Endodermal cell (in vitro differentiated cells): ENCODE data around the gene PZP. TPM values are rescaled to one million over a fixed set of nuclear protein-coding genes. Genes with fewer than 3 reads are reported as not detected.
A peak's percentile ranks its signal among the peaks of the same experiment; 100 is the strongest.

ENCODE experiments used
- DNase-seq: peaks from one replicate; pipeline ENCODE4 v3.0.0-alpha.2; 2017
- H3K27ac ChIP-seq: 2 replicates; pipeline ENCODE4 v1.5.1; 2013; ENCODE audit warnings: mild to moderate bottlenecking, low read depth, low read length, moderate library complexity
- H3K27me3 ChIP-seq: 2 replicates; pipeline ENCODE4 v1.6.1; 2013; ENCODE audit warnings: mild to moderate bottlenecking, low read length, moderate library complexity; ENCODE audit not compliant: insufficient read depth, control insufficient read depth, poor library complexity, severe bottlenecking
- H3K36me3 ChIP-seq: 2 replicates; pipeline ENCODE4 v1.7.0; 2013; ENCODE audit warnings: mild to moderate bottlenecking, low read length, moderate library complexity; ENCODE audit not compliant: control insufficient read depth, insufficient read depth
- H3K4me1 ChIP-seq: one replicate; pipeline ENCODE4 v1.7.0; 2013; ENCODE audit warnings: low read length; ENCODE audit not compliant: control insufficient read depth, insufficient read depth
- H3K4me3 ChIP-seq: 2 replicates; pipeline ENCODE4 v1.5.1; 2013; ENCODE audit warnings: mild to moderate bottlenecking, low read length, moderate library complexity
- H3K9ac ChIP-seq: 2 replicates; pipeline ENCODE4 v1.6.1; 2013; ENCODE audit warnings: mild to moderate bottlenecking, low read length, moderate library complexity; ENCODE audit not compliant: poor library complexity, severe bottlenecking; ENCODE audit errors: extremely low read depth
- H3K9me3 ChIP-seq: 2 replicates; pipeline ENCODE4 v1.6.1; 2013; ENCODE audit warnings: mild to moderate bottlenecking, low read length, moderate library complexity; ENCODE audit not compliant: control insufficient read depth
- H3K27ac Mint-ChIP-seq: 2 replicates; pipeline ENCODE4 v1.8.0; 2020; ENCODE audit warnings: mixed read lengths
- H3K27me3 Mint-ChIP-seq: 2 replicates; pipeline ENCODE4 v1.8.0; 2021; ENCODE audit warnings: mild to moderate bottlenecking, mixed read lengths; ENCODE audit not compliant: insufficient read depth
- H3K36me3 Mint-ChIP-seq: 2 replicates; pipeline ENCODE4 v1.8.0; 2020; ENCODE audit warnings: low read depth, mixed read lengths
- H3K4me1 Mint-ChIP-seq: 2 replicates; pipeline ENCODE4 v1.8.0; 2020; ENCODE audit warnings: mixed read lengths
- H3K4me3 Mint-ChIP-seq: 2 replicates; pipeline ENCODE4 v1.8.0; 2020; ENCODE audit warnings: mild to moderate bottlenecking, moderate library complexity, mixed read lengths
- H3K9me3 Mint-ChIP-seq: 2 replicates; pipeline ENCODE4 v1.8.0; 2020; ENCODE audit warnings: mild to moderate bottlenecking, mixed read lengths
- WGBS, 2 experiments: methylation state at CpG; one replicate each; pipeline versions ENCODE4 v1.1.5 to v1.1.7; 2013; ENCODE audit warnings: missing lambda C conversion rate in 2 of 2, mixed read lengths in 1 of 2; ENCODE audit not compliant: insufficient coverage in 1 of 2, insufficient read length in 1 of 2; 5-methylcytosine and 5-hydroxymethylcytosine counted together
- total RNA-seq, 2 donors: library from RNA; stranded (reverse); fragmentation: NEBNext Ultra II Directional in 1 of 2; extraction: Animal tissue kit (Norgen Biotek cat#: 25700) in 1 of 2; gene quantifications; 2 replicates in 1 of 2; 3 replicates in 1 of 2; pipeline ENCODE4 v1.2.1, GENCODE V29; 2021
- TF ChIP-seq, protein P1 (sequence below): fragments of 200-600 bp; sonication (generic); conservative IDR thresholded peaks from 2 replicates; pipeline ENCODE4 v1.5.0; 2021; ENCODE audit warnings: antibody characterized with exemption, mild to moderate bottlenecking

The PZP gene
- total RNA-seq, 2 donors from 2014 or later: 1.3 TPM; not detected in 1

DNA sequence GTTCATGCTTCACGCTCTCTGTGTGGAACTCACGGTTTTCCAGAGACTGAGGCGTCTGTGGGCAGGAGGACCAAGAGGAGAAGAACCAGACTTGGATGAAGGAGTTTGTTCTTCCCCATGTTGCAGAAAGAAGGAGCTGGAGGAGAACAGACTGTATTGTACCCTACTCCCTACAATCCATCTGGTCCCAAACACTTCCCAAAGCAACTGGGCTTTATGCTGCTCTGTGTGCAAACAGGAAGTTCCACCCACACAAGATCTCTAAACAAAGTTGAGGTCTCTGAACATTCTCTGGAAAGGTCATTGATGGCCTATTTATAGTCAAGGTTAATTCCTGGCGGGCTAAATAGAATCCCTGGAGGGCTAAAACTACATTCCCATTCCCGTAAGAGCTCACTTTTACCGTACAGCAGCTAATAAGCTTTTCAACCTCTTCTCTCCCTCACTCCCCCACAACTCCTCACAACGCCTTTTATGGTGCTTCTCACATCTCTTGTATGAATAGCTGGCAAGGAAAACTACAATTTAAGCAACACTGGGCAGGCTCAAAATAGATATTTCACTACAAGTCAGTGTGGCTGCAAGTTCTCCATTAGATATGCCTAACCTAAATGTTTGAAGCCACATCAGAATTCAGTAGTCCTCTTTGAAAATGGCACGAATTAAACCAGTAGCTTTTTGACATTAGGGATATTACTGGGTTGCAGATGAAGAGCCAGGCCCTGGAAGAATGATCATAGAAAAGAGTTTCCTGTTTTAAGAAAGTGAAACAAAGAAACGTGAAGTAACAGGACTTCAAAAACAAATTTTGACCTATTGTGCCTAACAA, 92.2 kb downstream of the PZP start, which contains the start of gene A2M:
TSS of gene A2M (minus strand) at position 189 of the 829 bp plus-strand sequence. CDS start at position 119, 70 bp downstream.
- Histone ChIP-seq H3K4me3 (no peak within 1 kb of the TSS), H3K4me1 (no peaks in the 10 kb centered on the region), H3K36me3 (no peaks in the 10 kb centered on the region), H3K27me3 (no peaks in the 10 kb centered on the region), H3K9ac (no peak within 1 kb of the TSS), H3K27ac (peak within 1 kb of the TSS; percentile 74), H3K9me3 (no peaks in the 10 kb centered on the region)
- H3K9me3 Mint-ChIP-seq: no peaks in the 10 kb centered on the region
- no peaks in the 10 kb centered on the region for H3K4me1 Mint-ChIP-seq
- TF ChIP-seq, protein P1, sequence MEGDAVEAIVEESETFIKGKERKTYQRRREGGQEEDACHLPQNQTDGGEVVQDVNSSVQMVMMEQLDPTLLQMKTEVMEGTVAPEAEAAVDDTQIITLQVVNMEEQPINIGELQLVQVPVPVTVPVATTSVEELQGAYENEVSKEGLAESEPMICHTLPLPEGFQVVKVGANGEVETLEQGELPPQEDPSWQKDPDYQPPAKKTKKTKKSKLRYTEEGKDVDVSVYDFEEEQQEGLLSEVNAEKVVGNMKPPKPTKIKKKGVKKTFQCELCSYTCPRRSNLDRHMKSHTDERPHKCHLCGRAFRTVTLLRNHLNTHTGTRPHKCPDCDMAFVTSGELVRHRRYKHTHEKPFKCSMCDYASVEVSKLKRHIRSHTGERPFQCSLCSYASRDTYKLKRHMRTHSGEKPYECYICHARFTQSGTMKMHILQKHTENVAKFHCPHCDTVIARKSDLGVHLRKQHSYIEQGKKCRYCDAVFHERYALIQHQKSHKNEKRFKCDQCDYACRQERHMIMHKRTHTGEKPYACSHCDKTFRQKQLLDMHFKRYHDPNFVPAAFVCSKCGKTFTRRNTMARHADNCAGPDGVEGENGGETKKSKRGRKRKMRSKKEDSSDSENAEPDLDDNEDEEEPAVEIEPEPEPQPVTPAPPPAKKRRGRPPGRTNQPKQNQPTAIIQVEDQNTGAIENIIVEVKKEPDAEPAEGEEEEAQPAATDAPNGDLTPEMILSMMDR: no peak
- no peak within 1 kb of the TSS for H3K4me3 Mint-ChIP-seq
- no peak within 1 kb of the TSS for H3K27ac Mint-ChIP-seq
- H3K27me3 Mint-ChIP-seq: peaks cover 4% of the 10 kb centered on the region
- no peak for DNase-seq
- 84 to 86% methylated on average over 2 to 9 of the region's 9 CpGs for WGBS, 2 experiments
- no peaks in the 10 kb centered on the region for H3K36me3 Mint-ChIP-seq

DNA sequence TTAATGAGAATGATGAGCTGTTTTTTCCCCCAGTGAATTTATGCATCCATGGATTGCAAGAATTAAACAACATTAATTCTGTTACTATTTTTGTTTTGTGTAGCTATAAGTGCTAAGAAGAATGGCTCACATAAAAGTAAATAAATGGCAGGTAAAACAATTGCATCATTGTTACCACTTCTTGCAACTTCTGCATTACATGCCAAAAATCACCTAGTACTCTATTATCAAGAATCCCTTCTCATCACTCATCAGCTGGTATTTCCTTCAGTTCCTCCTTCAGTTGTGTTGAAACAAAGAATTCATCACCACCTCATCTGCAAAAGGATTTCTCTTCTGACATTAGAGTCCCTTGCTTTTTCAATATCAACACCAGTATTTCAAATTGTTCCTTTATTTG, 93.2 kb downstream of the PZP start:
- no peaks in the 10 kb centered on the region for H3K36me3 ChIP-seq
- Mint-ChIP-seq H3K27ac (no peak overlapping the region), H3K36me3 (no peaks in the 10 kb centered on the region), H3K27me3 (peaks cover 4% of the 10 kb centered on the region), H3K4me3 (no peak overlapping the region), H3K9me3 (no peaks in the 10 kb centered on the region), H3K4me1 (no peaks in the 10 kb centered on the region)
- no peak overlapping the region for H3K27ac ChIP-seq
- no peaks in the 10 kb centered on the region for H3K9me3 ChIP-seq
- TF ChIP-seq, protein P1: no peak
- no peaks in the 10 kb centered on the region for H3K27me3 ChIP-seq
- H3K4me3 ChIP-seq: no peak overlapping the region
- DNase-seq: no peak
- no peak overlapping the region for H3K9ac ChIP-seq
- no peaks in the 10 kb centered on the region for H3K4me1 ChIP-seq

DNA sequence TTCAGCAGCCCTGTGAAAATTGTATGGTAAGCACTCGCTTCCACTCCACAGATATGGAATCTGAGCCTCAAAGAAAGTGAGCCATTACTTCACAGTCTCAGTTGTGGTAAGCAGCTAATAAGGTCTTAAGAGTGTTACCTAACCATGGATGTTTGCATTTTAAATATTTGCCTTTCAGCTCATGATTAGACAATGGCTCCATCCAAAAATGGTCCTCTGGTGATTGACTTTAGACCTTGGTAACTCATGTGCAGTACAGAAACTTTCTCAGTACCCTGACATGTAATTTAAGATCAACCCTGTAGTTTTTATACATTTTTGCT, 94.2 kb downstream of the PZP start:
- Histone ChIP-seq H3K4me1 (no peaks in the 10 kb centered on the region), H3K9me3 (no peaks in the 10 kb centered on the region), H3K4me3 (no peak overlapping the region), H3K27me3 (no peaks in the 10 kb centered on the region), H3K36me3 (no peaks in the 10 kb centered on the region), H3K27ac (no peak overlapping the region), H3K9ac (no peak overlapping the region)
- H3K4me3 Mint-ChIP-seq: no peak overlapping the region
- TF ChIP-seq, protein P1: no peak
- H3K27ac Mint-ChIP-seq: no peak overlapping the region
- DNase-seq: no peak
- no peaks in the 10 kb centered on the region for H3K4me1 Mint-ChIP-seq
- H3K27me3 Mint-ChIP-seq: peaks cover 4% of the 10 kb centered on the region
- WGBS, 2 experiments: 96 to 100% methylated on average over 1 of the region's 1 CpG
- no peaks in the 10 kb centered on the region for H3K36me3 Mint-ChIP-seq
- H3K9me3 Mint-ChIP-seq: no peaks in the 10 kb centered on the region
